ENCODE data around the gene SPOCD1. TPM values are rescaled to one million over a fixed set of nuclear protein-coding genes. Genes with fewer than 3 reads are reported as not detected.

The SPOCD1 gene
- total RNA-seq, 1 experiment from 2014 or later = 0.54 TPM

GRCh38 chr1:31755197-31755611 lies 60.6 kb downstream of the SPOCD1 start:
- no peak for DNase-seq (ENCODE audit: low read depth, low spot score)

GRCh38 chr1:31754397-31754796 lies 61.4 kb downstream of the SPOCD1 start:
- peaks cover 25% of the 10 kb centered on the region for H3K4me1 ChIP-seq (ENCODE audit: control insufficient read depth, insufficient read depth, low read length)
- ChIA-PET POLR2A (interaction anchor here (0.6 to 0.7 kb wide), 2 partner anchors 52 to 428 kb away, joined by 3 to 4 read pairs; no protein-coding TSS in a partner anchor), CTCF (no interaction called here)
- no peak for TF ChIP-seq TCF7L2 (IDR thresholded peaks at IDR 0.05; ENCODE audit: low read depth, low read length)
- TF ChIP-seq SIN3A (IDR thresholded peaks at IDR 0.05; ENCODE audit: borderline replicate concordance, insufficient read depth, low read depth, low read length) = no peak
- no peak for TF ChIP-seq POLR2AphosphoS5 (IDR thresholded peaks at IDR 0.05; ENCODE audit: low read depth, low read length)
- no peak for TF ChIP-seq CTCF (IDR thresholded peaks at IDR 0.05)
- TF ChIP-seq REST (IDR thresholded peaks at IDR 0.05; ENCODE audit: insufficient read depth in 1 of 2, low read depth in 2 of 2, low read length in 1 of 2) = no peak
- no peak overlapping the region for H3K4me3 ChIP-seq (ENCODE audit: low read depth in 2 of 2, low read length in 2 of 2)
- no peak for DNase-seq (ENCODE audit: low read depth, low spot score)
- H3K9me3 ChIP-seq (ENCODE audit: control insufficient read depth, insufficient read depth, low read depth, low read length) = no peaks in the 10 kb centered on the region
- in situ Hi-C loops (cut with HindIII; ENCODE audit: low pct_unique_long_range_greater_than_20kb, low sequenced_read_pairs) = no loop called here
- intact Hi-C loops (cut with micrococcal nuclease; ENCODE audit: unreplicated experiment) = no loop called here
- no peak for ATAC-seq
- H3K27ac ChIP-seq (ENCODE audit: low read length) = no peak overlapping the region
- BruUV-seq (replicated peaks) = no TSS peak
- H3K27me3 ChIP-seq (ENCODE audit: control insufficient read depth, insufficient read depth, low read length) = no peaks in the 10 kb centered on the region
- H3K36me3 ChIP-seq (ENCODE audit: control insufficient read depth, insufficient read depth, low read length) = no peaks in the 10 kb centered on the region

More at GRCh38 chr1:31755197-31755611, 60.6 kb downstream of the SPOCD1 start:
- in situ Hi-C loops (cut with HindIII; ENCODE audit: low pct_unique_long_range_greater_than_20kb, low sequenced_read_pairs) (no loop called here), intact Hi-C loops (cut with micrococcal nuclease; ENCODE audit: unreplicated experiment) (no loop called here)
- BruUV-seq (replicated peaks) = no TSS peak
- Histone ChIP-seq H3K27me3 (ENCODE audit: control insufficient read depth, insufficient read depth, low read length) (no peaks in the 10 kb centered on the region), H3K4me1 (ENCODE audit: control insufficient read depth, insufficient read depth, low read length) (peaks cover 34% of the 10 kb centered on the region), H3K4me3 (ENCODE audit: low read depth in 2 of 2, low read length in 2 of 2) (no peak overlapping the region), H3K27ac (ENCODE audit: low read length) (no peak overlapping the region), H3K9me3 (ENCODE audit: control insufficient read depth, insufficient read depth, low read depth, low read length) (no peaks in the 10 kb centered on the region), H3K36me3 (ENCODE audit: control insufficient read depth, insufficient read depth, low read length) (no peaks in the 10 kb centered on the region)
- ATAC-seq = 0 out of 2 replicates have a peak, but pooled peaks have one; percentile 18
- ChIA-PET CTCF (no interaction called here), POLR2A (interaction anchor here (0.6 kb wide), 1 partner anchor 51 kb away, joined by 4 read pairs; no protein-coding TSS in a partner anchor)
- no peak for TF ChIP-seq TCF7L2 (IDR thresholded peaks at IDR 0.05; ENCODE audit: low read depth, low read length)
- no peak for TF ChIP-seq SIN3A (IDR thresholded peaks at IDR 0.05; ENCODE audit: borderline replicate concordance, insufficient read depth, low read depth, low read length)
- no peak for TF ChIP-seq CTCF (IDR thresholded peaks at IDR 0.05)
- no peak for TF ChIP-seq REST (IDR thresholded peaks at IDR 0.05; ENCODE audit: insufficient read depth in 1 of 2, low read depth in 2 of 2, low read length in 1 of 2)
- no peak for TF ChIP-seq POLR2AphosphoS5 (IDR thresholded peaks at IDR 0.05; ENCODE audit: low read depth, low read length)

Data from Panc1 (cell line).